DMS53 (cell line): ENCODE data around the gene NUP93.
"Not testable (repeated sequence)": the region's sequence is repeated elsewhere in the genome, so short reads cannot be mapped to it uniquely, and the experiment has no call there.

Experiments
- DNase-seq: peaks from one replicate; lab custom pipeline; 2025; lab: John Stamatoyannopoulos, UW

Gene NUP93

DNA sequence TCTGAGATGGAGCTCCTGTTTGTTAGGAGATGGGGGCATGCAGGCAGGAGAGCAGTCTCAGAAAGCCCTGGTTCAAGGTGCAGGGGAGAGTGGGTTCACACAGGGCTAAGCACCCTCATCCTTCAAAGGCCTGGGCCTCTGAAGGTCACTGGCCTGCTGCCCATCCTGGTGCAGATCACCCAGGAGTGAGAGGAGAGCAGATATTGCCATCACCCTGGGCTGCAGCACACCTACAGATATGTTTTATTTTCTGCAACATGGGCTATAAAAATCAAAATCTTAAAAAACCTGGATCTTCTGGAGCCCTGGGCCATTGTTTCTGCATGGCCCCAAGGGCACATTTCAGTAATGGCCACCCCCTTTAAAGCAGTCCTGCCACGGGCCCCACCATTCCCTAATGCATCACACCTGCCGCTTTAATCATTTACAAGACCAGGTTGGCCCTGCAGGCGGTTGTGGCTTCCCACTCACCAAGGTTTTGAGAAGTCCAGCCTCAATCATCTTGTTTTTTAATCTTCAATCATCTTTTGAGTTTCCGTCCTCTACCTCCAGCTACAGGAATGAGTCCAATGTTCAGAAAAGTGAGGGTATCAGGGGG lies 20.4 kb upstream of the NUP93 start:
- no peak for DNase-seq

DNA sequence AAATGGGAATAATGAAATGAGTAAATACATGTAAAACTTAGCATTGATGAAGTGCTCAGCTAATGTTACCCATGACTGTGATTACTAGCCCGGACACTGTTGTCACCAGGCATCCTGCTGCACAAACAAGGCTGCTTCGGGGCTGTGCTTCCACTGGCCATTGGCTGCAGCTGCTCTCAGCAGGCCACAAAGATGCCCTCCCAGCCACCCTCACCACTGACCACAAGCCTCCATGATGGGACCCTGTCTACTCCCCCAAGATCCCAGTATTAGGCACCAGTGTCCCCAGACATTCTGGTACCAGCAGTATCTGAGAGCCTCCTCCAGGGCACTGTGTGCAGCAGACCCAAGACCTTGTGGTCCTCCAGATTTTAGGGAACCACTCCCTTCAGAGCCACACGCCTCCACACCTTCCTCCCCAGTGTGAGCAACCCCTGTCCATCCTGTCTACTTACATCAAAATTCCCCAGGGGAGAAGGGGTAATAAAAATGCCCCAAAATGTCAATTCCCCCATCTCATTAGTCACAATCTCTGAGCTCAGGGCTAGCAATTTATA lies 19.7 kb upstream of the NUP93 start:
- DNase-seq, result no peak

- DNase-seq, result no peak
Measured at GRCh38 chr16:56711862-56712261, 18.1 kb upstream of the NUP93 start.

DNA sequence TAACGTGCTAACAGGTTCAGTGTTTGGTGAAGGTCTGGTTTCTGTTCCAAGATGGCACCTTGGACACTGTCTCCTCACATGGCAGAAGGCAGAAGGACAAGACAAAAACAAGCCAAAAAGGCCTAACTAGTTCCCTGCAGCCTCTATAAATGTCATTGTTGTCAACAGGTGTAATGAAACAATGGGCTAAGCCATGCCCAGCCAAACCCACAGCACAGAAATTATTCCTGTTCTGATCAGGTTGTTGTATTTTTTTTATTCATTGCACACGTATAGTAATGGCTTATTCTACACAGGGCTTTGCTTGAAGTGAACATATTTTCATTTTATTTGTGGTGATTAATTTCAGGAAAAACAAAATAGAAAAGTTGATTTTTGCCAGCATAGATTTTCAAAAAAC lies 16.1 kb upstream of the NUP93 start:
- DNase-seq, result no peak

DNA sequence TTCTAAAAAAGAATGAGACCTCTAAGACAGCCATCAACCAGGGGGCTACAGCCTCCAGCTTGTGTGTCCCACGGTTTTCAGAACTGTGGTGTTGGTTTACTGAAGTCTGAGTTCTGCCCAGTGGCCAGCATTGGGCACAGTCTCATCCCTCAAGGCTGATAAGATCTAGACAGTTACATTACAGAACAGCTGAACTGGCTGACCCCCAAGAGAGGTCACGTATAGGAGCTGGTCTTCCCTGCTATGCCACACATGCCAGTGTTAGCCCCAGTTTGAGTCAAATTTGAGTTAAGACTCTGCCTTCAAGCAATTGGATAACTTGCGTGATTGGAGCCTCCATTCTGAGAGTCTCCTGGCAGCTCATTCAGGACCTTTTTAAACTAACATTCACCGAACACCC lies 14.8 kb upstream of the NUP93 start:
- no peak for DNase-seq

DNA sequence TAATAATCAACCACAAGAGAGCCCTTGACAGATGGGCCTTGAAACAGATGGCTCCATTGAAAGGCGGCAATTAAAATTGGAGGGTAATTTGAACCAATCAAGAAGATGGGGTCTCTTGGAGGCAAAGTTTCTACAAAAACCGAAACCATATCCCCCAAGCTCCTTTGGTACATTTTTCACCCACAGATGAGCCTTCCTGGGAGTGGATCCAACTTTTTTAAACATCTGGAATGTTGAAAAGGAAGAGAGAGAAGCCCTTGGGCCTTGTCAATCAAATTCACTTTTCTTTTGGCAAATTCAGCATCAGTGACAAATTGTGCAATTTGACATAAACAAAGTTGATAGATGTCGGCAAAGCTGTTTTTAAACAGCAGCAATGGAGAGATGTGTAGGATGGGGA lies 13.2 kb upstream of the NUP93 start:
- no peak for DNase-seq

DNA sequence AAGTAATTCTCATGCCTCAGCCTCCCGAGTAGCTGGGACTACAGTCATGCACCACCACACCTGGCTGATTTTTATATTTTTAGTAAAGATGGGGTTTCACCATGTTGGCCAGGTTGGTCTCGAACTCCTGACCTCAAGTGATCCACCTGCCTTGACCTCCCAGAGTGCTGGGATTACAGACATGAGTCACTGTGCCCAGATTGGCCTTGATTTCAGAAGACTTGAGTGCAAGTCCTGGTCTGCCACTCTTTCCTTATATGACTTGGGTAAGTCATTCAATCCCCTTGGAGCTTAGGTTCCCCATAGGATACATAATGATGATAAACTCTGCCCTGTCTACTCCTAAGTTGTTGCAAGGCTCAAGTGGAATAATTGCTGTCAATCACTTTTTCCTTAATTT lies 12.4 kb upstream of the NUP93 start:
- DNase-seq, result not testable (repeated sequence)

DNA sequence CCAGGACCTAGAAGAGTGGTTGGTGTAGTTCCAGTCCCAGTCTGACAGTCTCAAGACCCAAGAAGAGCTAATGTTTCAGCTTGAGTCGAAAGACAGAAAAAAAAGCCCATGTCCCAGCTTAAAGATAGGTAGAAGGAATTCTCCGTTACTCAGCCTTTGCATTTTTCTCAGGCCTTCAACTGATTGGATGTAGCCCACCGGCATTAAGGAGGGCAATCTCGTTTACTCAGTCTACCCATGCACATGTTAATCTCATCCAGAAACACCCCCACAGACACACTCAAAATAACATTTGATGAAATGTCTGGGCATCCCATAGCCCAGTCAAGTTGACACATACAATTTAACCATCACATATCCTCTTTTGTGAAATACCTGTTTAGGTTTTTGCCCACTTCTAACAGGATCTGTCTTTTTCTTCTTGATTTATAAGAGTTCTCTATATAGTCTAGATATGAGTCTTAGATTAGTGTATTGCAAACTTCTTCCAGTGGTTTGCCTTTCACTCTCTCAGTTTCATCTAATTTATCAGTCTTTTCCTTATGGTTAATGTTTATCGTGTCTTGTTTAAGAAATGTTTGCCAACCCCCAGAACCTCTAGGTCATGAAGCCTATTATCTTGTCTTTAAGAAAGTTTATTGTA lies 7.6 kb upstream of the NUP93 start:
- no peak for DNase-seq

DNA sequence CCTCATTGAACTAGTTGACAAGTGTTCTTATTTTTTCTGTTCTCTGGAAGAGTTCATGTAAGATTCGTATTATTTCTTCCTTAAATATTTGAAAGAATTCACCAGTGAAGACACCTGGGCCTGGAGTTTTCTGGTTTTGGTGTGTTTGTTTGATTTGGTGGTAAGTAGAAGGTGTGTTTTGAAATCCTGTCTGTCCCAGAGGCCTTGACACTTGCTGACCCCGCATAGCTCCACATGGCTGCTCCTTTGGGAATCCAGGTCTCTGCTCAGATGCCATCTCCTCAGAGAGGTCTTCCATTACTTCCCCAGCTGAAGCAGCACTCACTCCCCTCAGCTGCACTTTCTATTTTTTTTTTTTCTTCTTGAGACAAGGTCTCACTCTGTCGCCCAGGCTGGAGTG lies 5.7 kb upstream of the NUP93 start:
- DNase-seq, result no peak

- DNase-seq, result no peak
Measured at GRCh38 chr16:56726283-56726682, 3.6 kb upstream of the NUP93 start.

- DNase-seq, result no peak
Measured at GRCh38 chr16:56726926-56727325, 3.0 kb upstream of the NUP93 start.

GRCh38 chr16:56728027-56728426 lies 1.9 kb upstream of the NUP93 start:
- no peak for DNase-seq

DNA sequence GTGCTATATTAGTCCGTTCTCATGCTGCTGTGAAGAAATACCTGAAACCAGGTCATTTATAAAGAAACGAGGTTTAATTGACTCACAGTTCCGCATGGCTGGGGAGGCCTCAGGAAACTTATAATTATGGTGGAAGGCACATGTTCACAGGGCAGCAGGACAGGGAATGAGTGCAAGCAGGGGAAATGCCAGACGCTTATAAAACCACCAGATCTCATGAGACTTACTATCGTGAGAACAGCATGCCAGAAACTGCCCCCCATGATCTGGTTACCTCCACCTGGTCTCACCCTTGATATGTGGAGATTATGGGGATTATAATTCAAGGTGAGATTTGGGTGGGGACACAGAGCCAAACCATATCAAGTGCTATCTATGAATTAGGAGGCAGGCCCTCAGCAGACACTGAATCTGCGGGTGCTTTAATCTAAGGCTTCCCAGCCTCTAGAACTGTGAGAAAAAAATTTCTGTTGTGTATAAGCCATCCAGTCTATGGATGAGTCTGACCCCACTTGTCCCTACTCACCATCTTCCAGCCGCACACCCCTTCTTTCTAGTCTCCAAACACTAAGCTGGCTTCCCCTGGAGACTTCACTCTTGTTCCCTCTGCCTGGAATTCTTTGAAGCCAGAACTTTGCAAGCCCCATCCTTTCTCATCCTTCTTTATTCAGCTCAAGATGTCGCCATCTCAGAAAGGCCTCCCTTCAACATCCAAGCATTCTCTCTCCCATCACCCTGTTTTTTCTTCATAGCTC lies 772 bp upstream of the NUP93 start:
- DNase-seq, result peak; percentile 58

DNA sequence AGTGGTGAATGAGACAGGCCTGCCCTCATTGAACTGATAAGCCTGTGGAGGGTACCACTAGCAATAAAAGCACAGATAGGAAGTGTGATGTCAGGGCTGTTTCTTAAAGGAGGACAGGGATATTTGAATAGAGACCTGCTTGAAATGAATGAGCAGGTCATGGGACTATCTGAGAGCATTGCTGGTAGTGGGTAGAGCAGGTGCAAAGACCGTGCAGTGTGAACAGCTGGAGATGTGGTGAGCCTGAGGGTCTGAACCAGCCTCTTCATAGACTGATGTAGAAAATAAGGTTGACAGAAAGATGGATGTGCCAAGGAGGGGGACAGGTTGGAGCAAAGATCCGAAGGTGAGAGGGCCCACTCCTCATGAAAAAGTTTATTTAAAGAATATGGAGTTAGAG lies 2.4 kb downstream of the NUP93 start:
- no peak for DNase-seq

DNA sequence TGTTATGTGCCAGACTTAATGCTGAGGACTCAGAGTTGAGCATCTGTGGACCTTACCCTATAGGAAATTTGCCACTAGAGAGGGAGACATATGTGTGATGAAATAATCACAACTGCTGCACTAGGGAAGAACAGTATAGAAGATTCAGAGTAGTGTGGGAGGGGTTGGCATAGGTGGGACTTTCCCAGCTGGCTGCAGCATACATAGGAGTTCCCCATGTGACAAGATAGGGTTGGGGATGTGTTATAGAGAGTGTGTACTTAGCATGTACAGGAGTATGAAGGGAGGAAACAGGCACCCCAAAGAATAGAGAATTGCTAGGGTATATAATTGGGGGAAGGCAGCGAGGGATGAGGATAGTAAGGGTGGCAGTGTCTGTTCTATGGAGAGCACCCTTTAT lies 2.9 kb downstream of the NUP93 start:
- DNase-seq, result no peak

DNA sequence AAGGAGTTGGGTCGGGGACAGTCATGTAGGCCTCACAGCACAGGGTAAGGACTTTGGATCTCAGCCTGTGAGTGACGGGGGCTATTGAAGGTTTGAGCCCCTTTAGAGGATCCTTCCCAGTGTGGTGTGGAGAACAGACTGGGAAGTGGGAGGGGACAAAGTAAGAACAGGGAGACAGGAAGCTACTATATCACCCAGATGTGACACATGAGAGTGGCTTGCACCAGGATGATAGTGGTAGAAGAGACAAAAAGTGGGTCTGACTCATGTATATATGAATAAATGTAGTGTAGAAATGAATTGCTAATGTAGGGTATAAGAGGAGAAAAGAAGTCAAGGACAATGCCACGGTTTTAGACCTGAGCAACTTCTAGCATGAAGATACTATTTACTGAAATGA lies 4.5 kb downstream of the NUP93 start:
- no peak for DNase-seq

GRCh38 chr16:56736476-56736875 lies 6.5 kb downstream of the NUP93 start:
- no peak for DNase-seq

DNA sequence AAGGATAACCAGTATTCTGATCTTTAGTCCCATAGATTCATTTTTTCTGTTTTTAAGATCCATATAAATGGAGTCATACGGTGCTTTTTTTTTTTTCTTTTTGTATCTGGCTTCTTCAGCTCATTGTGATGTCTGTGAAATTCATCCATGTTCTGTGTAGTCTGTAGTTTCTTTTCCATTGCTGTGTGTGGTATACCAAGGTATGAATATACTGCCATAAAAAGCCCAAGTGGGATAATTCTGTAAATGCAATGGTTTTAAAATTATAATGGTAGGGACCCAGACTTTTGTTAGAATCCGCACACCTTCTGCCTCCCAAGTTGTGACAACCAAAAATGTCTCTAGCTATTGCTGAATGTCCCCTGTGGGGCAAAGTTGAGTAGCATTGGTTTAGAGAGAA lies 7.6 kb downstream of the NUP93 start:
- DNase-seq, result no peak

GRCh38 chr16:56738221-56738620 lies 8.3 kb downstream of the NUP93 start:
- no peak for DNase-seq

- not testable (repeated sequence) for DNase-seq
Measured at GRCh38 chr16:56739378-56739777, 9.4 kb downstream of the NUP93 start.

DNA sequence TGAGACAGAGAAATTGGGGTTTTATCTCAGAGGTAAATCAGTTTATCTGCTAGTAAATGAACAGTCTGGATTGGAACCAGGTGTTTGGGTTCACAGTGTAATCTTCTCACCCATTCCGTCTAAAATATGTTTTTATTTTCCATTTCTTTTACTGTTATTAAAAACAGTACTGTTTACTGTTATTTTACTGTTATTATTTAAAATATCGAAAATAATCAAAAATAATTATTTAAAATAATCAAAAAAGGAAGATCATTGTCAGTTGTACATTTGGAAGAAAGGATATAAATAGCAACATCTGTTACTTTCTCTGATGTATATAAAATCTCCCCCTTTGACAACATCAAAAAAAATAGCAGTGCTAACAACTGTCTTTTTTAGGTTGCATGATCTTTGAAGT lies 11.5 kb downstream of the NUP93 start:
- DNase-seq, result no peak

DNA sequence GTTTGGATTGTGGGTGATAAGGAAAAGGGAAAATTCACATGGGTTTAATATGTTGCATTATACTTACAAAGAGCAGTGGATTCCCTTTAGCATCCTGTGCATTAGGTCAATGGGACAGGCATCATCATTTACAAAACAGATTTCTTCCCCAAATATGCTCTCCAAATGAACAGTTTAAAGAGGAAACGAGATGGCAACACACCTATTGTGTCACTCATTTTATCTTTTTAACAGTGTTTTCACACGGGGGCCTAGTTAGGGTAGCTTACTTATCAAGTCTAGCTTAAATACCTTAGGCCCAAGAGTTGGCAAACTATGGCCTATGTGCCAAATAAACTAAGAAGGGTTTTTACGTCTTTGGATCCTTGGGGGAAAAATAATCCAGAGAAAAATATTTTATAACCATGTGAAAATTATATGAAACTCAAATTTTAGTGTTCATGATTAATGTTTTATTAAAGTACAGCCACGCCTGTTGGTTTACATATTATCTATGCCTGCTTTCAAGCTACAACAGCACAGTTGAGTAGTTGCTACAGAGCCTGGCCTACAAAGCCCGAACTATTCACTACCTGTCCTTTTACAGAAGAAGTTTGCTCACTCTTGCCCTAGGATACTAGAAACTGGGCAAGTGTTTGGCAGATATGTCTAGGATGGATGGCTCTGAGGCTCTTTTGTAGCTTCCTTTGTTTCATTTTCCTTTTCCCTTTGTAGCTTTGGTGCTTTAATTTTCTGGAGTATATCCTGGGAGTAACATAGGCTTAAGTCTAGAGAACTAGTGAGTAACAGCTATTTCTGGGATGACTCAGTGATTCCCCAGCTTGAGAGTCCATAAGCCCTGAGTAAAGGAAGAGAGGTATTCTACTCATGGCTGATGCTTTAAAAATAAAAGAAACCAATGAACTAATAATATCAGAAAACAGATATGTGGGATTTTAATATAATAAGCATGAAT lies 12.4 kb downstream of the NUP93 start:
- DNase-seq, result peak; percentile 15
